Measurements from ENCODE around the gene ZEB2. TPM values are rescaled to one million over a fixed set of nuclear protein-coding genes. Genes with fewer than 3 reads are reported as not detected.

ZEB2 gene
- total RNA-seq, 1 experiment from 2014 or later, result 1.7 TPM

- in situ Hi-C loops (cut with HindIII; ENCODE audit: low pct_unique_long_range_greater_than_20kb, low sequenced_read_pairs), result no loop called here
- no peak for DNase-seq (ENCODE audit: low read depth)
Measured at GRCh38 chr2:144421606-144422510, 98.1 kb downstream of the ZEB2 start.

- DNase-seq (ENCODE audit: low read depth), result no peak
- in situ Hi-C loops (cut with HindIII; ENCODE audit: low pct_unique_long_range_greater_than_20kb, low sequenced_read_pairs), result no loop called here
Measured at GRCh38 chr2:144419218-144419617, 100.7 kb downstream of the ZEB2 start.

GRCh38 chr2:144415386-144415785 lies 104.5 kb downstream of the ZEB2 start:
- in situ Hi-C loops (cut with HindIII; ENCODE audit: low pct_unique_long_range_greater_than_20kb, low sequenced_read_pairs), result no loop called here

GRCh38 chr2:144414324-144414845 lies 105.5 kb downstream of the ZEB2 start:
- DNase-seq (ENCODE audit: low read depth), result no peak
- in situ Hi-C loops (cut with HindIII; ENCODE audit: low pct_unique_long_range_greater_than_20kb, low sequenced_read_pairs), result no loop called here

More at GRCh38 chr2:144415386-144415785, 104.5 kb downstream of the ZEB2 start:
- no peak for DNase-seq (ENCODE audit: low read depth)

- in situ Hi-C loops (cut with HindIII; ENCODE audit: low pct_unique_long_range_greater_than_20kb, low sequenced_read_pairs), result no loop called here
- no peak for DNase-seq (ENCODE audit: low read depth)
Measured at GRCh38 chr2:144412709-144413108, 107.2 kb downstream of the ZEB2 start.

GRCh38 chr2:144411473-144411872 lies 108.4 kb downstream of the ZEB2 start:
- in situ Hi-C loops (cut with HindIII; ENCODE audit: low pct_unique_long_range_greater_than_20kb, low sequenced_read_pairs), result no loop called here
- DNase-seq (ENCODE audit: low read depth), result no peak

GRCh38 chr2:144409241-144409640 lies 110.7 kb downstream of the ZEB2 start:
- no peak for DNase-seq (ENCODE audit: low read depth)
- in situ Hi-C loops (cut with HindIII; ENCODE audit: low pct_unique_long_range_greater_than_20kb, low sequenced_read_pairs), result no loop called here

GRCh38 chr2:144407262-144407661 lies 112.7 kb downstream of the ZEB2 start:
- DNase-seq (ENCODE audit: low read depth), result no peak
- in situ Hi-C loops (cut with HindIII; ENCODE audit: low pct_unique_long_range_greater_than_20kb, low sequenced_read_pairs), result no loop called here

- in situ Hi-C loops (cut with HindIII; ENCODE audit: low pct_unique_long_range_greater_than_20kb, low sequenced_read_pairs), result no loop called here
Measured at GRCh38 chr2:144405982-144406788, 113.7 kb downstream of the ZEB2 start.

GRCh38 chr2:144405321-144405720 lies 114.6 kb downstream of the ZEB2 start:
- DNase-seq (ENCODE audit: low read depth), result no peak
- in situ Hi-C loops (cut with HindIII; ENCODE audit: low pct_unique_long_range_greater_than_20kb, low sequenced_read_pairs), result no loop called here

More at GRCh38 chr2:144405982-144406788, 113.7 kb downstream of the ZEB2 start:
- DNase-seq (ENCODE audit: low read depth), result peak; percentile 1

- in situ Hi-C loops (cut with HindIII; ENCODE audit: low pct_unique_long_range_greater_than_20kb, low sequenced_read_pairs), result no loop called here
- no peak for DNase-seq (ENCODE audit: low read depth)
Measured at GRCh38 chr2:144404586-144405314, 115.2 kb downstream of the ZEB2 start.

- no peak for DNase-seq (ENCODE audit: low read depth)
- in situ Hi-C loops (cut with HindIII; ENCODE audit: low pct_unique_long_range_greater_than_20kb, low sequenced_read_pairs), result no loop called here
Measured at GRCh38 chr2:144403933-144404332, 116.0 kb downstream of the ZEB2 start.

GRCh38 chr2:144402251-144402650 lies 117.7 kb downstream of the ZEB2 start:
- no peak for DNase-seq (ENCODE audit: low read depth)
- in situ Hi-C loops (cut with HindIII; ENCODE audit: low pct_unique_long_range_greater_than_20kb, low sequenced_read_pairs), result no loop called here

- no peak for DNase-seq (ENCODE audit: low read depth)
- in situ Hi-C loops (cut with HindIII; ENCODE audit: low pct_unique_long_range_greater_than_20kb, low sequenced_read_pairs), result no loop called here
Measured at GRCh38 chr2:144401036-144401435, 118.9 kb downstream of the ZEB2 start.

GRCh38 chr2:144396318-144396717 lies 123.6 kb downstream of the ZEB2 start:
- DNase-seq (ENCODE audit: low read depth), result no peak
- in situ Hi-C loops (cut with HindIII; ENCODE audit: low pct_unique_long_range_greater_than_20kb, low sequenced_read_pairs), result no loop called here

- DNase-seq (ENCODE audit: low read depth), result no peak
- in situ Hi-C loops (cut with HindIII; ENCODE audit: low pct_unique_long_range_greater_than_20kb, low sequenced_read_pairs), result no loop called here
Measured at GRCh38 chr2:144390424-144391020, 129.4 kb downstream of the ZEB2 start.

GRCh38 chr2:144389930-144390311 lies 130.0 kb downstream of the ZEB2 start:
- no peak for DNase-seq (ENCODE audit: low read depth)
- in situ Hi-C loops (cut with HindIII; ENCODE audit: low pct_unique_long_range_greater_than_20kb, low sequenced_read_pairs), result no loop called here

All from Caki2 (cell line).